ENCODE measurements around the gene TREM1. TPM values are rescaled to one million over a fixed set of nuclear protein-coding genes. Genes with fewer than 3 reads are reported as not detected.
A peak's percentile ranks its signal among the peaks of the same experiment; 100 is the strongest.

TREM1 gene
- total and polyA plus RNA-seq, 4 donors = 6.2 to 18.4 (median 6.5) TPM; not detected in 1

DNA sequence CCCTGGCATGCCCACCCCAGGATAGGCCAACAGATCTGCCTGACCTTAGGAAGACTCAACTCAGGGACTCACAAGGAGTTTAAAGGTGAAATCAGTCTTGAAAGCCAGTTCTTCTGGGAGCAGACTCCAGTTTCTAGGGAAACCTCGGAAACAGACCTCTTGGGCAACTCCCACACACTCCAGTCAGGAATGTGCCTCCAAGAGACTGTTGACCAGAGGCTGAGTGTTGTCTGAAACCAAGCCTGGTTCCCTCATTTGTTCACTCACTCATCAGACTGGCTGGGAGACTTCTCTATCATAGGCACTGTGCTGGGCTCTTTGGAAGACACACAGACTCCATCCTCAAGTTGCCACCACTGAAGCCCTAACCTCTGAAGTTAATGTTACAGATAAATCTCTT, 1.8 kb downstream of the TREM1 start:
- H3K4me3 ChIP-seq (ENCODE audit: low read length in 2 of 2) = no peak overlapping the region
- intact Hi-C loops (cut with DNase I) = no loop called here
- H3K4me1 ChIP-seq (ENCODE audit: control insufficient read depth in 1 of 2, insufficient read depth in 2 of 2, low read length in 2 of 2) = no peaks in the 10 kb centered on the region
- H3K27me3 ChIP-seq (ENCODE audit: control insufficient read depth in 1 of 2, insufficient read depth in 2 of 2, low read length in 1 of 2) = peaks cover 0 to under 1% of the 10 kb centered on the region in 2 donors
- no peaks in the 10 kb centered on the region for H3K36me3 ChIP-seq (ENCODE audit: control insufficient read depth in 1 of 2, insufficient read depth in 2 of 2, low read length in 1 of 2)
- H3K9me3 ChIP-seq (ENCODE audit: control insufficient read depth, low read length) = no peaks in the 10 kb centered on the region
- WGBS, 2 donors = 0 to 17% methylated on average over 1 of the region's 1 CpG
- no peak for ATAC-seq (ENCODE audit: low FRiP score)
- no peak for DNase-seq
- H3K27ac ChIP-seq (ENCODE audit: low read depth in 1 of 2, low read length in 2 of 2) = no peak overlapping the region

DNA sequence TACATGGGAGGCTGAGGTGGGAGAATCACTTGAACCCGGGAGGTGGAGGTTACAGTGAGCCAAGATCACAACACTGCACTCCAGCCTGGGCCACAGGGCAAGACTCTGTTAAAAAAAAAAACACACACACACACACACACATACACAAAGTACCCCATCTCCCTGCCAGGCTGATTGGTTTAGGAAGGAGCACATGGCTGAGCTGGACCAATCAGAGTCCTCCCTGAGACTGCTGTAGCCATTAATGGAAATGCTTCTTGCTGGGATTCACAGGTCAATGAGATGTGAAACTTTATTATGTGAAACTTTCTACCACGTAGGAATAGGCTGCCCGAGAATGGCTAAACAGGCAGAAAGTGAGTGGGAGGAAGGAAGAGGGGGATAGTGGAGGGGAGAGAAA, 2.9 kb downstream of the TREM1 start:
- Histone ChIP-seq H3K36me3 (ENCODE audit: control insufficient read depth in 1 of 2, insufficient read depth in 2 of 2, low read length in 1 of 2) (no peaks in the 10 kb centered on the region), H3K4me1 (ENCODE audit: control insufficient read depth in 1 of 2, insufficient read depth in 2 of 2, low read length in 2 of 2) (no peaks in the 10 kb centered on the region), H3K27me3 (ENCODE audit: control insufficient read depth in 1 of 2, insufficient read depth in 2 of 2, low read length in 1 of 2) (no peaks in the 10 kb centered on the region), H3K27ac (ENCODE audit: low read depth in 1 of 2, low read length in 2 of 2) (no peak overlapping the region), H3K9me3 (ENCODE audit: control insufficient read depth, low read length) (no peaks in the 10 kb centered on the region), H3K4me3 (ENCODE audit: low read length in 2 of 2) (no peak overlapping the region)
- DNase-seq (no peak), ATAC-seq (ENCODE audit: low FRiP score) (no peak)
- intact Hi-C loops (cut with DNase I) = no loop called here
- WGBS, 2 donors = 74 to 77% methylated on average over 3 of the region's 3 CpGs

DNA sequence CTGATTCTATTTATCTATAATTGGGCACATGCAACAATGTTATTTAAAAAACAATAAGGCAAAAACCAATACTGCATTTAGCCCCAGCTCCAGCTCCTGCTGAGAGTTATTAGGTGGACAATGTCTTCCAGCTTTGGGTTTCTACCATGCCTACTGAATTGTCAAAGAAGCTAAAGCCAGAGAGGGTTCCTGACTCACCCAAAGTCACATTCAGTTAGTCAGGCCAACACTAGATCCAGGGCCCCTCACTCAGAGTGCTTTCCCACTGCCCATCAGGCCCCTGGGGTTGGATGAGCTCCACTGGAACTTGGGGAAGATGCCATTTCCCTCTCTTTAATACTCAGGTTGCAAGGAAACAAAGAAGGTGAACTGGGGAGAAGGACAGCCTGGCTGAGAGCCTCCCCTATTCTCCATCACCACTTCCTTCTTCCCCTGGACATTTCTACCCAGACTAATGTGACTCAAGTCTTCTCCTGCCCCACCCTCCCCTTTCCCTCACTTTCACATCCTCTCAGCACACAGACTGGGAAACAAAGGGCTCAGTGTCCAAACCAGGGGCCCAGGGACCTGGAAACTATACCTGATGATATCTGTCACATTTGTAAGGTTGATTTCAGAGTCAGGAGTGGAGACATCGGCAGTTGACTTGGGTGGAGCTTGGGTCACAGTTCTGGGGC, 6.0 kb downstream of the TREM1 start:
- H3K4me1 ChIP-seq (ENCODE audit: control insufficient read depth in 1 of 2, insufficient read depth in 2 of 2, low read length in 2 of 2) = no peaks in the 10 kb centered on the region
- no peak overlapping the region for H3K27ac ChIP-seq (ENCODE audit: low read depth in 1 of 2, low read length in 2 of 2)
- no peaks in the 10 kb centered on the region for H3K9me3 ChIP-seq (ENCODE audit: control insufficient read depth, low read length)
- intact Hi-C loops (cut with DNase I) = no loop called here
- ATAC-seq (ENCODE audit: low FRiP score) (no peak), DNase-seq (no peak)
- WGBS, 2 donors = 80 to 82% methylated on average over 1 of the region's 1 CpG
- H3K36me3 ChIP-seq (ENCODE audit: control insufficient read depth in 1 of 2, insufficient read depth in 2 of 2, low read length in 1 of 2) = no peaks in the 10 kb centered on the region
- no peaks in the 10 kb centered on the region for H3K27me3 ChIP-seq (ENCODE audit: control insufficient read depth in 1 of 2, insufficient read depth in 2 of 2, low read length in 1 of 2)
- H3K4me3 ChIP-seq (ENCODE audit: low read length in 2 of 2) = no peak overlapping the region

DNA sequence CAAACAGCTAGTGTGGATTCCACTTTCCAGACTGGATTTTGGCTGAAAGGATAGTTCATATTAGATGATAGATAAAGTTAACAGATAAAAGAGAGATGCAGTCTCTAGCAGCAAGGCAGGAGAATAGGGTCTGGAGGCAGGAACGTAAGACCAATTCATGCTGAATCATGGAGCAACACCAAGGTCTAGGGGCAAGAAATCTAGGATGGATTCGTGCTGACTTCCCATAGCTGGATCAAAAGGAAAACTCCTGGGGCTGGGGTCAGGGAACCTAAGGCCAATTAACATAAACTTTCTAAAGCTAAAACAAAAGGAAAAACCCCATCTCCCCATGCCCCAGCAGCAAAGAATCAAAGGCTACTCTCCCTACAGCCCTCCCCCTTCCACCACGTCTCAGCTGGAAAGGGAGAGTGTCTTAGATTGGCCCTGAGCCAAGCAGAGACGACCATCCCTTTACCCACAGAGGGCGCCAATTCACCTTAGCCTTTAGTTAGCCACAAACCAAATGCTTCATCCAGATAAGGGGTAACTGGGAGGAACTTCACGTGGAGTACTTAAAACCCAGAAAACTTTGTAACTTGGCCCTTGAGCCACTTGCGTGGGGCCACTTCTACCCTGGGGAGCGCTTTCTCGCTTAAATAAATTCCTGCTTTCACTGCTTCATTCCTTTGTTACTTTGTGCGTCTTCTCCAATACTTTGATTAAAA, 7.6 kb downstream of the TREM1 start:
- no peaks in the 10 kb centered on the region for H3K36me3 ChIP-seq (ENCODE audit: control insufficient read depth in 1 of 2, insufficient read depth in 2 of 2, low read length in 1 of 2)
- H3K27ac ChIP-seq (ENCODE audit: low read depth in 1 of 2, low read length in 2 of 2) = no peak overlapping the region
- no peak overlapping the region for H3K4me3 ChIP-seq (ENCODE audit: low read length in 2 of 2)
- DNase-seq (peak in 1 of 2 donors; percentile 67), ATAC-seq (ENCODE audit: low FRiP score) (no peak)
- no peaks in the 10 kb centered on the region for H3K4me1 ChIP-seq (ENCODE audit: control insufficient read depth in 1 of 2, insufficient read depth in 2 of 2, low read length in 2 of 2)
- 27% methylated on average over 10 of the region's 10 CpGs for WGBS, 2 donors
- H3K27me3 ChIP-seq (ENCODE audit: control insufficient read depth in 1 of 2, insufficient read depth in 2 of 2, low read length in 1 of 2) = no peaks in the 10 kb centered on the region
- intact Hi-C loops (cut with DNase I) = no loop called here
- H3K9me3 ChIP-seq (ENCODE audit: control insufficient read depth, low read length) = no peaks in the 10 kb centered on the region

DNA sequence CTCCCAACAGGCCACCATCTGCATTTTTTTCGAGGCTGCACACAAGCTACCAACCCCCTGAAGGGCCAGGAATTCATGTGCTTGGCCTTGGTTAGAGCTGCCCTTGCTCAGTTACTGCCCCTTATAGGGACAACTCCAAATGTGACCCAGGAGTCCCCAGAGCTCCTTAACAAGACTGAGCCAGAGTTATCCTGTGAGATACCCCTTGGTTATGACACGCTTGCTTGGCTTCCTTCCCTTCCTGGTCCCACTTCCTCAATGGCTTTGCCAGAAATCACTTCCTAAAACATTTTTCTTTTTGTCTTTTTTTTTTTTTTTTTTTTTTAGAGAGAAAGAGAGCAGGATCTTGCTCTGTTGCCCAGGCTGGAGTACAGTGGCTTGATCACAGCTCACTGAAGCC, 8.9 kb downstream of the TREM1 start:
- peak in 1 of 2 donors; percentile 59 for DNase-seq
- no peak overlapping the region for H3K4me3 ChIP-seq (ENCODE audit: low read length in 2 of 2)
- intact Hi-C loops (cut with DNase I) = no loop called here
- no peaks in the 10 kb centered on the region for H3K36me3 ChIP-seq (ENCODE audit: control insufficient read depth in 1 of 2, insufficient read depth in 2 of 2, low read length in 1 of 2)
- H3K27ac ChIP-seq (ENCODE audit: low read depth in 1 of 2, low read length in 2 of 2) = no peak overlapping the region
- no peaks in the 10 kb centered on the region for H3K4me1 ChIP-seq (ENCODE audit: control insufficient read depth in 1 of 2, insufficient read depth in 2 of 2, low read length in 2 of 2)
- H3K27me3 ChIP-seq (ENCODE audit: control insufficient read depth in 1 of 2, insufficient read depth in 2 of 2, low read length in 1 of 2) = no peaks in the 10 kb centered on the region
- WGBS, 2 donors = 68 to 76% methylated on average over 2 of the region's 2 CpGs
- no peaks in the 10 kb centered on the region for H3K9me3 ChIP-seq (ENCODE audit: control insufficient read depth, low read length)
- ATAC-seq (ENCODE audit: low FRiP score) = no peak

DNA sequence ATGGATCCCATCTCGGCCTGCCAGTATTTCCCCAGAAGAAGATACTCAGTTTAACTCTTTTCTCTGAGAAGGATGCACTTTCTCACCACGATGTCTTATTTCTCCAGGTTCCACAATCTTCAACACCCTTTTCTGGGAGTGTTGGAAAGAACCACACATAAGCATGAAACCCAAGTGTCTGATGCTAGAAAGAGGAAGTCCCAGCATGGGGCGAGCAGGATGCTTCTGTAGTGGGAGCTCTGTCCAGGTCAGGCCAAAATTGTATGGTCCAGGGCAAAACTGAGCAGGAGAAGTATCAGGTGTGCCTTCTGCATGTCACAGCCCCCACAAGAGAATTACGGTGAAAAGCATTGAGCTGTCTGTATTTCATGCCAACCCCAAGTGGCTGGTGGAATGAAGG, 11.0 kb downstream of the TREM1 start:
- no peaks in the 10 kb centered on the region for H3K4me1 ChIP-seq (ENCODE audit: control insufficient read depth in 1 of 2, insufficient read depth in 2 of 2, low read length in 2 of 2)

DNA sequence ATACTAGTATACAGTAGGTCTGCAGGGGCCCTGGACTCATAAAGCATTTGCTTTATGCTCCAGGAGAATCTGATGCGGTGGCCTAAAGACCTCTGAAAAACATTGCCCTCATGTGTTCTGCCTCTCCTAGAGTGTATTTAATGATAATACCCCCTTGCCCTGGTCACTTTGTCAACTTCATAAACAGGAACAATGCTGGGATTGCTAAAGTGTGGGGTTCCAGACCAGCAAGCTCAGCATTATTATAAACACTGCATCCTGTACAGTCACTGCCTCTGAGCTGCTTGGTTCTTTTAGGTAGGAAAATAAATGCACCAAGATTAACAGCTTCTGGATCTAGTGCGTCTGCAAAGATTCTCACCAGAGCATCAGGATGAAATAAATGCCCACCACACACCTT, 12.2 kb downstream of the TREM1 start:
- no peaks in the 10 kb centered on the region for H3K27me3 ChIP-seq (ENCODE audit: control insufficient read depth in 1 of 2, insufficient read depth in 2 of 2, low read length in 1 of 2)
- no peak for ATAC-seq (ENCODE audit: low FRiP score)
- DNase-seq = no peak
- no peaks in the 10 kb centered on the region for H3K4me1 ChIP-seq (ENCODE audit: control insufficient read depth in 1 of 2, insufficient read depth in 2 of 2, low read length in 2 of 2)
- no peaks in the 10 kb centered on the region for H3K9me3 ChIP-seq (ENCODE audit: control insufficient read depth, low read length)
- H3K4me3 ChIP-seq (ENCODE audit: low read length in 2 of 2) = no peak overlapping the region
- intact Hi-C loops (cut with DNase I) = no loop called here
- no peaks in the 10 kb centered on the region for H3K36me3 ChIP-seq (ENCODE audit: control insufficient read depth in 1 of 2, insufficient read depth in 2 of 2, low read length in 1 of 2)
- 78 to 87% methylated on average over 2 of the region's 2 CpGs for WGBS, 2 donors
- no peak overlapping the region for H3K27ac ChIP-seq (ENCODE audit: low read depth in 1 of 2, low read length in 2 of 2)

More for the DNA sequence above, 11.0 kb downstream of the TREM1 start:
- H3K9me3 ChIP-seq (ENCODE audit: control insufficient read depth, low read length) = no peaks in the 10 kb centered on the region
- H3K27ac ChIP-seq (ENCODE audit: low read depth in 1 of 2, low read length in 2 of 2) = no peak overlapping the region
- ATAC-seq (ENCODE audit: low FRiP score) = no peak
- intact Hi-C loops (cut with DNase I) = no loop called here
- H3K4me3 ChIP-seq (ENCODE audit: low read length in 2 of 2) = no peak overlapping the region
- H3K27me3 ChIP-seq (ENCODE audit: control insufficient read depth in 1 of 2, insufficient read depth in 2 of 2, low read length in 1 of 2) = no peaks in the 10 kb centered on the region
- H3K36me3 ChIP-seq (ENCODE audit: control insufficient read depth in 1 of 2, insufficient read depth in 2 of 2, low read length in 1 of 2) = no peaks in the 10 kb centered on the region
- no peak for DNase-seq
- 79 to 80% methylated on average over 4 of the region's 4 CpGs for WGBS, 2 donors

DNA sequence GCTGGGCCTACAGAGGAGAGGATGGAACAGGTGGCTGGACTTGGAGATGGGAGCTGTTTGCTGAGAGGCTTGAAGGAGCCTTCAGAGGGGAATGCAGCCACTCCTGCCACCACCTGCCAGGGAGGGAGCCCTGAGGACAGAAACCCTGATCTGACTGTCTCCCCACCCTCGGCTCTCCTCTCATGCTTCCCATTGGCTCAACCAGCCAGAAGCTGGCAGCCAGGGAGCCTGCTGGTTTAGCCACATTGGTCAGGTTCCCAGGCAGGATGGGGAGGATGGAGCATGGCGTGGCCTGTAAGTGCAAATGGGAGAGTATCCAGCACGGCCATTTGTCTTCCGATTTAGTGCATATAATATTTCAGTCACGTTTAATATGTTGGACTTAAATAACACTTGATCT, 12.8 kb downstream of the TREM1 start:
- ATAC-seq (ENCODE audit: low FRiP score) = no peak
- DNase-seq = no peak
- Histone ChIP-seq H3K4me3 (ENCODE audit: low read length in 2 of 2) (no peak overlapping the region), H3K27me3 (ENCODE audit: control insufficient read depth in 1 of 2, insufficient read depth in 2 of 2, low read length in 1 of 2) (no peaks in the 10 kb centered on the region), H3K36me3 (ENCODE audit: control insufficient read depth in 1 of 2, insufficient read depth in 2 of 2, low read length in 1 of 2) (no peaks in the 10 kb centered on the region), H3K9me3 (ENCODE audit: control insufficient read depth, low read length) (no peaks in the 10 kb centered on the region), H3K4me1 (ENCODE audit: control insufficient read depth in 1 of 2, insufficient read depth in 2 of 2, low read length in 2 of 2) (no peaks in the 10 kb centered on the region), H3K27ac (ENCODE audit: low read depth in 1 of 2, low read length in 2 of 2) (no peak overlapping the region)
- intact Hi-C loops (cut with DNase I) = no loop called here
- WGBS, 2 donors = 66 to 71% methylated on average over 5 of the region's 5 CpGs

DNA sequence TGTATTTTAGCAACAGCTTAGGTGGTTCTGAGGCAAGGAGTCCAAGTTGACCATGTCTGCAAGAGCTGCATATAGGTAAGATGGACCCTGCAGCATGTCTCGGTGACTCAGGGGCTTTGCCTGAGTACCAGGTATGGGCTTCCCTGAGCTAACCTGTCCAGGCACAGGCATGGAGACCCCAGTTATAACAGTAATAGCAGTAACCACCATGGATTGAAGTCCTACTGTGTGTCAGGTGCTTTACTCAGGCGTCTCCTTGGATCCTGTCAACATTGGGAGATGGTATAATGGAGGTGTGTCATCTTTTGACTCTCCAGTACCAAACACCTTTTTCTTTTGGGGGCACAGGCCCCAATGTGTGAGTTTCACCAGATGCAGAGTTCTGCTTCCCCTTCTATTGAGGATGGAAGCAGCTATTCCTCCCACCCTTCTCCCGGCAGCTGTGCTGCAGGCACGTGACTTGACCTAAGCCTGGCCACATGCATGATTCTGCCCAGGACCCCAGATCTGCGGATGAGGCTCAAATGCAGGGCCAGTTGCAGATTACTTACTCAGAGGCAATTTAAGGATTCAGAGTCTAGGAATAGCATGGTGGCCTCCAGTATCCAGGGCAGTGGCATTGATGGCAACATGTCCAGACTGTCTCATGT, 13.8 kb downstream of the TREM1 start:
- ATAC-seq (ENCODE audit: low FRiP score) (no peak), DNase-seq (no peak)
- WGBS, 2 donors = 94 to 97% methylated on average over 5 of the region's 5 CpGs
- H3K36me3 ChIP-seq (ENCODE audit: control insufficient read depth in 1 of 2, insufficient read depth in 2 of 2, low read length in 1 of 2) = no peaks in the 10 kb centered on the region
- H3K27me3 ChIP-seq (ENCODE audit: control insufficient read depth in 1 of 2, insufficient read depth in 2 of 2, low read length in 1 of 2) = no peaks in the 10 kb centered on the region
- intact Hi-C loops (cut with DNase I) = no loop called here
- H3K4me3 ChIP-seq (ENCODE audit: low read length in 2 of 2) = no peak overlapping the region
- H3K4me1 ChIP-seq (ENCODE audit: control insufficient read depth in 1 of 2, insufficient read depth in 2 of 2, low read length in 2 of 2) = no peaks in the 10 kb centered on the region
- no peak overlapping the region for H3K27ac ChIP-seq (ENCODE audit: low read depth in 1 of 2, low read length in 2 of 2)
- no peaks in the 10 kb centered on the region for H3K9me3 ChIP-seq (ENCODE audit: control insufficient read depth, low read length)

Data from aorta (tissue), 5 donors.